KBM-7 (cell line): ENCODE measurements around the gene FAM118A.
A peak's percentile ranks its signal among the peaks of the same experiment; 100 is the strongest.

Experiments used
- DNase-seq: peaks from one replicate; pipeline ENCODE4 v3.0.0-alpha.2; 2015
- in situ Hi-C: fragments of 300-500 bp; cut with MboI; formaldehyde crosslinking; loops from 2 replicates; pipeline ENCODE4 v1.14.3; 2020; ENCODE audit warnings: low sequenced_read_pairs, low pct_unique_long_range_greater_than_20kb, mixed read lengths

FAM118A gene

GRCh38 chr22:45305456-45306075 is 4.2 kb upstream of the FAM118A start:
- DNase-seq = no peak
- in situ Hi-C loops = no loop called here

- no peak for DNase-seq
- in situ Hi-C loops = no loop called here
These were observed 3.6 kb upstream of the FAM118A start for GRCh38 chr22:45306139-45306538.

- DNase-seq = peak; percentile 62
- in situ Hi-C loops = no loop called here
These were observed 1.3 kb upstream of the FAM118A start for GRCh38 chr22:45308391-45308956.

- in situ Hi-C loops = no loop called here
- DNase-seq = no peak
These were observed 745 bp upstream of the FAM118A start for GRCh38 chr22:45308957-45309421.

GRCh38 chr22:45310331-45310976 is 720 bp downstream of the FAM118A start:
- no peak for DNase-seq
- in situ Hi-C loops = no loop called here

GRCh38 chr22:45310977-45311531 is 1.3 kb downstream of the FAM118A start:
- in situ Hi-C loops = no loop called here
- DNase-seq = no peak

GRCh38 chr22:45312415-45312814 is 2.7 kb downstream of the FAM118A start:
- in situ Hi-C loops = no loop called here
- no peak for DNase-seq

GRCh38 chr22:45312856-45313255 is 3.1 kb downstream of the FAM118A start:
- DNase-seq = no peak
- in situ Hi-C loops = no loop called here

DNA sequence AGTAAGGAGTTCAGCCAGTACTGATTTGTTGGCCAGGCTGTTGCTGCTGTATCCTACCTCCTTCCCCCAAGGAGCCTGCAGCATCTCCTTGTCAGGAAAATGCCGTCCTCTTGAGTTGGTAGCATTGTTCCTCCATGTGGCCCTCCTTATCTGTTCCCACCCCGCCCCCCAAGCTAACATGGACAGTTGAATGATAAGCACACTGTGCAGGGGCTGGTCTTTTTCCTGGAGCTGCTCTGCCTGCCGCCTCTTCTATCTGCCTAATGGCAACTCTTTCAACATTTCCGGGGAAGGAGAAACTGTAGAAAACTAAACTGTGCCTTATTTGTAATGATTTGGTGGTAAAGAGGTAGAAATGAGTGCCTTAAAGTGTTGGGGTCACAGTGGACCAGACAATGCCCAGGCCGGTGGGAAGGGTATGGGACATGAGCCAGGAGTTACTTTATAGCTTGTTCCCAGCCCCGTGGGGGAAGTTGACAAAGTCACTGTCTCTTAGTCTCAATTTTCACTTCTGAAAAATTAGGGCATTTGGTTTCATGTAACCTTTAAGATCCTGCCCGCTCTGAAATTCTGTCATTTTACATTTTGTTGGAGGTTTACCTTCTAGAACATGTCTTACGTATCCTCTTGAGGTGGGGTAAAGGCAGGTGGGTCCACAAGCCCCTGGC is 4.5 kb downstream of the FAM118A start:
- in situ Hi-C loops = no loop called here
- peak; percentile 34 for DNase-seq

GRCh38 chr22:45314786-45315185 is 5.1 kb downstream of the FAM118A start:
- DNase-seq = no peak
- in situ Hi-C loops = no loop called here

DNA sequence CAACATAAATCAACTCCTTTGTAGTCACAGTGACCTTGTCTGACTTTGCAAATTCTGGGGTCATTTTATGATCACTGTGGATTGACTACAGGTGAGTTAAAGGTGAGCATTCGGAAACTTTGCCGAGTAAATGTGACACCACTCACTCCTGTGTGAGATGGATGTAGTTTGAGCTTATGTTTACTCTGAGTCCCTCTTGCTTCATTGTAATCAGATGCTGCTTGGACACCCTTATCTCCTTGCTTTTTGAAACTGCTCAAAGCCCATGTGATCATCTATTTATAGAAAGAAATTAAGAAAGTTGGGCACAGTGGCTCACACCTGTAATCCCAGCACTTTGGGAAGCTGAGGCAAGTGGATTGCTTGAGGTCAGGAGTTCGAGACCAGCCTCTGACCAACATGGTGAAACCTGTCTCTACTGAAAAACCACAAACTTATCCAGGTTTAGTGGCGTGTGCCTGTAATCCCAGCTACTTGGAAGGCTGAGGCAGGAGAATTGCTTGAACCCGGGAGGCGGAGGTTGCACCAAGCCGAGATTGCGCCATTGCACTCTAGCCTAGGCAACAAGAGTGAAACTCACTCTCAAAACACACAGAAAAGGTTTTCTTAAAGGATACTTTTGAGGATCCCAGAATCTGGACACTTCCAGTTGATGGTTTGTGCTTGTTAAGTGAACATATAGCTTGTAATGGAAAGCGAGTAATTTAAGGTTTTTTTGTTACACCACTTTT is 7.2 kb downstream of the FAM118A start:
- no peak for DNase-seq
- in situ Hi-C loops = no loop called here

DNA sequence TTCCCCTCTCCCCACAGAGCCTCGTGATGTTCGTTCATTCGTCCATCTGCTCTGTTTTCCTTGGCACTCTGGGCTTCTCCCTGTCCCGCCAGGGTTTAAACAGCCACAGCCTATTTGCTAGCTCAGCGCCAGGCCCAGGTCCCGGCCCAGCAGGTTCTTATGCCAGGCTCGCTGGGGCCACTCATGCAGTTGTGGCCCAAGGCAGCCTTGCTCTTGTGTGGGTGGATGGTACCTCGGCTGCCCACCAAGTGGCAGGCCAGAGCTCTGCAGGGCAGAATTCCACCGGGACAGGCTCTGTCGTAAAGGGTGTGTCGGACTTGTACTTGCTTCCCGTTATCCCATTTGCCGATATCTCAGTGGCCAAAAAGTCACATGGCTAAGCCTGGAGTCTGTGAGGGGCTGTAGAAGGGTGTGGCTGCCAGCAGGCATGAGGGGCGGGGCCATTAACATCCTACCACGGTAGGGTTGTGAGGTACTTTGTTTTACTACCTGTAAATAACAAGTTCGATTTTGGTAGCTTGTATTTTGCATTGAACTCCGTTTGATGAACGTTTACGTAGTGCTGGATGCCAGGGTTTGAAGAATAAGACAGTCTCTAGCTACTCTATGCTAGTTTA is 7.9 kb downstream of the FAM118A start:
- no peak for DNase-seq
- in situ Hi-C loops = no loop called here

- DNase-seq = peak; percentile 33
- in situ Hi-C loops = no loop called here
These were observed 8.4 kb downstream of the FAM118A start for GRCh38 chr22:45318168-45318557.

DNA sequence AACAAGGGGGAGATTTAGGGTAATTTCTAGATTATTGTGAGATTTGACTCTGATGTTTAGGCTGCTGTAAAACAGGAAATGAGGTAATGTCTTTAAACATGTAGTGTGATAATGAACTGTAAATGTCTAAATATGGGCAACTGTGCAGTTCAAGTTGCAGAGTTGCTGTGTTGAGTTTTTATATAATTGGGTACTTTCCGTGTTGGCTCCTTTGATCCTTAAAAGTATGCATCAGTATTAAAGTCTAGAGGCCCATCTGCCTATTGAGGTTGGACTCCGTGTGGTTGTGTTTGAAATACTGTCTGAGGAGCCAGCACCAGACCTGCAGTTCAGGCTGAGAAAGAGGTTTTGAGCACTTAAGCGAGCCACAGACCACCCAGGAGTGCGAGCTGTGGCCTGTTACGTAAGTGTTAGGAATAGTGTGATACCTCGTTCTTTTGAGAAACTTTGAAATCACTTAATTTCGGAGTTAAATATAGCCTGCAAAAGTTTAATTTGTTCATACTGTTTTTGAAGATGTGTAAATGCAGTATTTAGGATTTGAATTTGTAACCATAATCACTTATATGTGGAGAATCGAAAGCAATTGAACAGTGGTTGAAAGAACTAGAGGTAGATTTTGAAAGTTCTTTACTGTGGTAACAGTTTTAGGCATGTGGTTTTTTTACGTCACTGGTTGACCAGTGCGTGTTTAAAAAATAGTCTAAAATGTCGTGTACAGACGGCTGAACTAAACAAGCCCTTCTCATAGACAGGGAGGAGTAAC is 9.0 kb downstream of the FAM118A start:
- in situ Hi-C loops = no loop called here
- DNase-seq = no peak

- in situ Hi-C loops = no loop called here
- DNase-seq = no peak
These were observed 9.6 kb downstream of the FAM118A start for GRCh38 chr22:45319324-45319685.

DNA sequence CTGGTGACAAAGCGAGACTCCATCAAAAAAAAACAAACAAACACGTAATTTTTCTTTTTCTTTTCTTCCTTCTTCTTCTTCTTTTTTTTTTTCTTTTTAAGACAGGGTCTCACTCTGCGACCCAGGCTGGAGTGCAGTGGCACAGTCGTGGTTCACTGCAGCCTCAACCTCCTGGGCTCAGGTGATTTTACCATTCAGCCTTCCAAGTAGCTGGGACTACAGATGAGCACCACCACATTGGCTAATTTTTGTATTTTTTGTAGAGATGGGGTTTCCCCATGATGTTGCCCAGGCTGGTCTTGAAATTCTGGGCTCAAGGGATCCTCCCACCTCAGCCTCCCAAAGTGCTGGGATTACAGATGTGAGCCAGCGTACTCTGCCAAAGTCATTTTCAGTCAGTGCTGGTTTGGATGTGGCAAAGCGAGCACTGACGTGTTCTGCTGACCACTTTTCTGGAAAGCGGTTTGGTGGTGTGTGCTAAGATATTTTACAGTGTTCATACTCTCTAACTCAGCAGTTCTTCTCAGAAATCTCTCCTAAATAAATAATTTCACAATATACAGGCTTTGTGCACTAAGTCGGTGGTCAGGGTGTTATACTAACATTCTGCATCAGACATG is 10.7 kb downstream of the FAM118A start:
- in situ Hi-C loops = no loop called here
- no peak for DNase-seq

- DNase-seq = no peak
- in situ Hi-C loops = no loop called here
These were observed 12.1 kb downstream of the FAM118A start for GRCh38 chr22:45321827-45322226.
